IPS DF 6.9 (cell line): Measurements from ENCODE around the gene ELF4.

Source experiments
- DNase-seq: peaks from one replicate; pipeline ENCODE4 v3.0.0-alpha.2; 2013; ENCODE audit warnings: low read depth, low spot score
- H3K27ac ChIP-seq: one replicate; pipeline ENCODE4 v1.5.1; 2013; ENCODE audit warnings: low read length, control low read depth
- H3K27me3 ChIP-seq: 2 replicates; pipeline ENCODE4 v1.6.1; 2013; ENCODE audit warnings: mild to moderate bottlenecking, low read length; ENCODE audit not compliant: control insufficient read depth, insufficient read depth
- H3K36me3 ChIP-seq: 2 replicates; pipeline ENCODE4 v1.6.1; 2013; ENCODE audit warnings: low read length; ENCODE audit not compliant: control insufficient read depth, insufficient read depth
- H3K4me1 ChIP-seq: 2 replicates; pipeline ENCODE4 v1.6.1; 2013; ENCODE audit warnings: low read length; ENCODE audit not compliant: control insufficient read depth, insufficient read depth
- H3K4me3 ChIP-seq: 2 replicates; pipeline ENCODE4 v1.5.1; 2013; ENCODE audit warnings: mild to moderate bottlenecking, low read length
- H3K9me3 ChIP-seq: 2 replicates; pipeline ENCODE4 v1.6.1; 2013; ENCODE audit warnings: low read length, inconsistent platforms; ENCODE audit not compliant: control insufficient read depth, insufficient read depth
- WGBS: extraction: QIAGEN DNeasy Blood & Tissue Kit; methylation state at CpG from one replicate; pipeline ENCODE4 v1.1.7; 2013; ENCODE audit warnings: mixed read lengths, missing lambda C conversion rate; ENCODE audit not compliant: insufficient read length, insufficient coverage; 5-methylcytosine and 5-hydroxymethylcytosine counted together

Gene ELF4

GRCh38 chrX:130098210-130098552 is 12.1 kb downstream of the ELF4 start:
- H3K27ac ChIP-seq: no peak overlapping the region

GRCh38 chrX:130097507-130098209 is 12.6 kb downstream of the ELF4 start:
- DNase-seq: no peak
- Histone ChIP-seq H3K27ac (no peak overlapping the region), H3K4me1 (peaks cover 2% of the 10 kb centered on the region)

More at GRCh38 chrX:130098210-130098552, 12.1 kb downstream of the ELF4 start:
- H3K9me3 ChIP-seq: no peaks in the 10 kb centered on the region
- H3K4me1 ChIP-seq: peaks cover 2% of the 10 kb centered on the region
- no CpG with 5 or more reads among the region's 5 CpGs for WGBS
- no peak overlapping the region for H3K4me3 ChIP-seq
- no peak for DNase-seq
- H3K27me3 ChIP-seq: no peaks in the 10 kb centered on the region
- no peaks in the 10 kb centered on the region for H3K36me3 ChIP-seq

GRCh38 chrX:130095249-130096030 is 14.9 kb downstream of the ELF4 start:
- Histone ChIP-seq H3K27ac (no peak overlapping the region), H3K4me1 (peaks cover 2% of the 10 kb centered on the region), H3K27me3 (no peaks in the 10 kb centered on the region), H3K36me3 (no peaks in the 10 kb centered on the region), H3K9me3 (no peaks in the 10 kb centered on the region), H3K4me3 (no peak overlapping the region)
- no peak for DNase-seq
- no CpG with 5 or more reads among the region's 6 CpGs for WGBS

More at GRCh38 chrX:130097507-130098209, 12.6 kb downstream of the ELF4 start:
- WGBS: no CpG with 5 or more reads among the region's 14 CpGs
- no peak overlapping the region for H3K4me3 ChIP-seq
- H3K36me3 ChIP-seq: no peaks in the 10 kb centered on the region
- no peaks in the 10 kb centered on the region for H3K9me3 ChIP-seq
- H3K27me3 ChIP-seq: no peaks in the 10 kb centered on the region

- H3K27ac ChIP-seq: no peak overlapping the region
- no peaks in the 10 kb centered on the region for H3K27me3 ChIP-seq
- no peaks in the 10 kb centered on the region for H3K36me3 ChIP-seq
- no CpG with 5 or more reads among the region's 8 CpGs for WGBS
- no peak for DNase-seq
- no peaks in the 10 kb centered on the region for H3K9me3 ChIP-seq
- no peak overlapping the region for H3K4me3 ChIP-seq
- H3K4me1 ChIP-seq: peaks cover 2% of the 10 kb centered on the region
These were observed 15.6 kb downstream of the ELF4 start for GRCh38 chrX:130094696-130095095.

- H3K36me3 ChIP-seq: no peaks in the 10 kb centered on the region
- DNase-seq: no peak
- no peaks in the 10 kb centered on the region for H3K27me3 ChIP-seq
- H3K4me3 ChIP-seq: no peak overlapping the region
- H3K4me1 ChIP-seq: peaks cover 2% of the 10 kb centered on the region
- no peak overlapping the region for H3K27ac ChIP-seq
- WGBS: no CpG with 5 or more reads among the region's 2 CpGs
- H3K9me3 ChIP-seq: no peaks in the 10 kb centered on the region
These were observed 17.0 kb downstream of the ELF4 start for GRCh38 chrX:130093271-130093670.

- Histone ChIP-seq H3K36me3 (no peaks in the 10 kb centered on the region), H3K27me3 (no peaks in the 10 kb centered on the region), H3K4me3 (no peak overlapping the region), H3K4me1 (no peaks in the 10 kb centered on the region), H3K9me3 (no peaks in the 10 kb centered on the region), H3K27ac (no peak overlapping the region)
- WGBS: no CpG with 5 or more reads among the region's 10 CpGs
- DNase-seq: no peak
These were observed 18.2 kb downstream of the ELF4 start for GRCh38 chrX:130091980-130092522.

GRCh38 chrX:130090364-130090763 is 19.9 kb downstream of the ELF4 start:
- Histone ChIP-seq H3K36me3 (no peaks in the 10 kb centered on the region), H3K4me3 (no peak overlapping the region), H3K27ac (no peak overlapping the region), H3K4me1 (peaks cover 2% of the 10 kb centered on the region; the same call in 1 of the 2 replicates), H3K27me3 (no peaks in the 10 kb centered on the region), H3K9me3 (no peaks in the 10 kb centered on the region)
- WGBS: no CpG with 5 or more reads among the region's 3 CpGs
- no peak for DNase-seq

- no CpG with 5 or more reads among the region's 13 CpGs for WGBS
- H3K4me1 ChIP-seq: peaks cover 9% of the 10 kb centered on the region
- DNase-seq: no peak
- no peak overlapping the region for H3K27ac ChIP-seq
- H3K4me3 ChIP-seq: no peak overlapping the region
- H3K27me3 ChIP-seq: no peaks in the 10 kb centered on the region
- no peaks in the 10 kb centered on the region for H3K36me3 ChIP-seq
- H3K9me3 ChIP-seq: no peaks in the 10 kb centered on the region
These were observed 23.7 kb downstream of the ELF4 start for GRCh38 chrX:130086447-130087206.

- WGBS: no CpG with 5 or more reads among the region's 11 CpGs
- no peak for DNase-seq
- no peaks in the 10 kb centered on the region for H3K9me3 ChIP-seq
- no peaks in the 10 kb centered on the region for H3K36me3 ChIP-seq
- H3K27me3 ChIP-seq: no peaks in the 10 kb centered on the region
- peaks cover 9% of the 10 kb centered on the region for H3K4me1 ChIP-seq
- H3K4me3 ChIP-seq: no peak overlapping the region
- H3K27ac ChIP-seq: no peak overlapping the region
These were observed 24.5 kb downstream of the ELF4 start for GRCh38 chrX:130085551-130086446.
